ENCODE data around the gene NCAM1.
A peak's percentile ranks its signal among the peaks of the same experiment; 100 is the strongest.

DNA sequence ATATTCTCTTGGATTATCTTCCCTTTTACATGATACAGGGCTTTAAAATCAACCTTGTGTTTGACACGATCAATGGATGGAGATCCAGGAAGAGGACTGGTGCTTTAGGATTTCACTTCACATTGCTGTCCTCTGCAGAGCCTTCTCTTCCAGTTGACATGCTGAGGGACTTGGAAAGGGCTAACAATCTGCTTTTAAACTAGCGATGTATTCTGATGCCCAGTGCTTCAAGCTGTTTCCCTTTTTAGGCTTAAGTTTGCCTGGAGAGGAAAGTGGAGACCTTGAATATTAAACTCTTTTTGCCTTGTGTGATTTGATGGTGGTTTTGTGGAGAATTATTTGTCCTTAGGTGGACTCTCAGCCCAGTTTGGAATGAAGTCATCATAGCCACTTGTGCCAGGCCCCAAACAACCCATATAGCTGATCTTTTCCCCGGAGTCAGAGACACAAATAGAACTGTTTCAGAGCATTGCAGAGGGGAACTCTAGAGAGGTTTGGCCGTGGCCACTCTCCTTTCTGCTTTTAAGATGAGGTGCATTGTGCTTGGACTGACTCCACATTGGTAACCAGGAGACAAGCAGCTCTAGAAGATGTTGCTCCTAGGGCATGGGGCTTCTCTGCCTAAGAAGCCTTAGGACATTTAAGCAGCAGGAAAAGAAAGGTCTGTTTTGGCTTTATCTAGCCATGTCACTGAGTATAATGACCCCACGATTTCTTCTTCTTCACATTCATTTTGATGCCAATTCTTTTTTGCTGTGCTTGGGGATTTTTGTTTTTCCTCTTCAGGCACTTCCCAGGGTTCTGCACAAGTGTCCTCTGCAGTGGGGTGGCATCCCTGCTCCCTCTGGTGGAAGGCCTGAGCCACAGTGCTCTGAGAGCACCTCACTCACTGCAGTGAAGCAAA, 152.8 kb downstream of the NCAM1 start:
- TF ChIP-seq, protein P1, sequence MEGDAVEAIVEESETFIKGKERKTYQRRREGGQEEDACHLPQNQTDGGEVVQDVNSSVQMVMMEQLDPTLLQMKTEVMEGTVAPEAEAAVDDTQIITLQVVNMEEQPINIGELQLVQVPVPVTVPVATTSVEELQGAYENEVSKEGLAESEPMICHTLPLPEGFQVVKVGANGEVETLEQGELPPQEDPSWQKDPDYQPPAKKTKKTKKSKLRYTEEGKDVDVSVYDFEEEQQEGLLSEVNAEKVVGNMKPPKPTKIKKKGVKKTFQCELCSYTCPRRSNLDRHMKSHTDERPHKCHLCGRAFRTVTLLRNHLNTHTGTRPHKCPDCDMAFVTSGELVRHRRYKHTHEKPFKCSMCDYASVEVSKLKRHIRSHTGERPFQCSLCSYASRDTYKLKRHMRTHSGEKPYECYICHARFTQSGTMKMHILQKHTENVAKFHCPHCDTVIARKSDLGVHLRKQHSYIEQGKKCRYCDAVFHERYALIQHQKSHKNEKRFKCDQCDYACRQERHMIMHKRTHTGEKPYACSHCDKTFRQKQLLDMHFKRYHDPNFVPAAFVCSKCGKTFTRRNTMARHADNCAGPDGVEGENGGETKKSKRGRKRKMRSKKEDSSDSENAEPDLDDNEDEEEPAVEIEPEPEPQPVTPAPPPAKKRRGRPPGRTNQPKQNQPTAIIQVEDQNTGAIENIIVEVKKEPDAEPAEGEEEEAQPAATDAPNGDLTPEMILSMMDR (IDR thresholded peaks at IDR 0.05; ENCODE audit: low read depth, low read length): peak; percentile 48
- TF ChIP-seq EZH2phosphoT487 (IDR thresholded peaks at IDR 0.05; ENCODE audit: low read depth): no peak
